ENCODE results near the gene HDGFL2. TPM values are rescaled to one million over a fixed set of nuclear protein-coding genes. Genes with fewer than 3 reads are reported as not detected.

The HDGFL2 gene
- total and polyA plus RNA-seq, 2 of the 8 experiments (the other 6 are each of a cell fraction or from before 2014, with no cell fraction given) = 31.1 to 106 TPM

DNA sequence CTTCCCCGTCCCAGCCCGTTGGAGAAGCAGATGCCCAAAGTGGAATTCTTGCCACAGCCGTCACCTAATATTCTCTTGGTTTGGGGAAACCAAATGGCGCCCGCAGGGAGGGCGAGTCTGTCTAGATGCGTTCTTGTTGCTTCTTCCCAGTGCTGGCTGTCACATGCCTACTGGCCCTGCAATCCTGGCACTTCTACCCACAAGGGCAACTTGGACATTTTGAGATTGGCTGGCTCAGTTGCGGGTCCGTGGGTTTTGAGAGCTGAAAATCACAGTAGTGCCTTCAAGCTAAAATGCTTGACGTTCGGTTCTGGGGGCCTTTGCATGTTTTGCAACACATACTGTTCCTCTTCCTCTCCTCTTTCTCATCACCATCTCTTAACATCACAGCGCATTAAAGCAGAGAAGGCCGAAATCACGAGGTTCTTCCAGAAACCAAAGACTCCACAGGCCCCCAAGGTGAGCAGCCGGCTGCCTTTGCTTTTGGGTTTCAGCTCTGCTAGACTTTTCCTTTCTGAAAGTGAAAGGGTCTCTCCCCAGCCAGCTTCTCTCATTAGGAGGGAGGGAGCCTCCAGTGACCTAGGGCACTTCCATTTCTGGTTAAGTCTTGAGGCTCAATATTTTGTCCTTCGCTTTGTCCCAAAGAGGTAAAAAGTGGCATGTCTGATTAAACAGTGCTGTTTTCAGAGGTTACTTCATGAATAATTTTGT, 48.5 kb upstream of the HDGFL2 start (continued):
- TF ChIP-seq CBX5 (IDR thresholded peaks at IDR 0.05; ENCODE audit: low read depth, low read length) (no peak), TAF7 (optimal IDR thresholded peaks at IDR 0.05; ENCODE audit: borderline replicate concordance, low read depth, low read length) (no peak), CHD2 (IDR thresholded peaks at IDR 0.05; ENCODE audit: low read length) (no peak)
